Osteocyte (in vitro differentiated cells): ENCODE results near the gene ABCG4. TPM values are rescaled to one million over a fixed set of nuclear protein-coding genes. Genes with fewer than 3 reads are reported as not detected.

Experiments used
- DNase-seq: peaks from one replicate; pipeline ENCODE4 v3.0.0; 2021; ENCODE audit warnings: mixed read lengths; ENCODE audit not compliant: unreplicated experiment; ENCODE audit errors: extremely low spot score
- H3K27ac Mint-ChIP-seq: one replicate; pipeline ENCODE4 v1.8.0; 2021; ENCODE audit warnings: mild to moderate bottlenecking, mixed read lengths; ENCODE audit not compliant: unreplicated experiment
- H3K27me3 Mint-ChIP-seq: one replicate; pipeline ENCODE4 v1.8.0; 2021; ENCODE audit warnings: mixed read lengths; ENCODE audit not compliant: unreplicated experiment
- H3K36me3 Mint-ChIP-seq: one replicate; pipeline ENCODE4 v1.8.0; 2021; ENCODE audit warnings: mixed read lengths; ENCODE audit not compliant: unreplicated experiment
- H3K4me1 Mint-ChIP-seq: one replicate; pipeline ENCODE4 v1.8.0; 2021; ENCODE audit warnings: mixed read lengths; ENCODE audit not compliant: unreplicated experiment
- H3K4me3 Mint-ChIP-seq: one replicate; pipeline ENCODE4 v1.8.0; 2021; ENCODE audit warnings: mild to moderate bottlenecking, moderate library complexity, mixed read lengths; ENCODE audit not compliant: unreplicated experiment
- H3K9me3 Mint-ChIP-seq: one replicate; pipeline ENCODE4 v1.8.0; 2021; ENCODE audit warnings: mixed read lengths; ENCODE audit not compliant: unreplicated experiment
- CTCF ChIP-seq: fragments of 200-600 bp; sonication (generic); IDR thresholded peaks from 2 replicates; pipeline ENCODE4 v1.5.0; 2021; ENCODE audit warnings: antibody characterized with exemption, mild to moderate bottlenecking, moderate library complexity
- total RNA-seq: library from RNA; stranded (reverse); gene quantifications from 2 replicates; pipeline ENCODE4 v1.2.1, GENCODE V29; 2021

The ABCG4 gene
- total RNA-seq, 1 donor from 2014 or later: 0.75 TPM

GRCh38 chr11:119112314-119113020 lies 36.4 kb upstream of the ABCG4 start:
- Mint-ChIP-seq H3K27ac (no peak overlapping the region), H3K4me1 (peaks cover 20% of the 10 kb centered on the region), H3K4me3 (no peak overlapping the region), H3K27me3 (no peaks in the 10 kb centered on the region), H3K9me3 (no peaks in the 10 kb centered on the region), H3K36me3 (peaks cover 35% of the 10 kb centered on the region)
- no peak for DNase-seq
- no peak for TF ChIP-seq CTCF

DNA sequence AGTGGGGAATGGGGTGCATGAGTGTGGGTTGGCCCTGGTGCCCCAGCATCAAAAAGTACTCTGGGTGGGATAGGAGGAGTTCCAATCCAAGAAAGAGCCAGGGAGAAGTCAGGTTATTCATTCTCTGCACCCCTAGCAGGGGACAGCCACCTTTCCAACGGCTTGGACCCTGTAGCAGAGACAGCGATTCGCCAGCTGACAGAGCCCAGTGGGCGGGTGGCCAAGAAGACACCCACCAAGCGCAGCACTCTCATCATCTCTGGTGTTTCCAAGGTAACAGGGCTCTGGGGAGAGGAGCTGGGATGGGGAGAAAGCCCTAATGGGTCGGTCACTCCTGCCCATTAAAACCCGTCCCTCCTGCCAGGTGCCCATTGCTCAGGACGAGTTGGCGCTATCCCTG lies 35.1 kb upstream of the ABCG4 start:
- no peak overlapping the region for H3K4me3 Mint-ChIP-seq
- no peaks in the 10 kb centered on the region for H3K9me3 Mint-ChIP-seq
- TF ChIP-seq CTCF: no peak
- no peak overlapping the region for H3K27ac Mint-ChIP-seq
- no peak for DNase-seq
- peaks cover 13% of the 10 kb centered on the region for H3K4me1 Mint-ChIP-seq
- no peaks in the 10 kb centered on the region for H3K27me3 Mint-ChIP-seq
- H3K36me3 Mint-ChIP-seq: peaks cover 35% of the 10 kb centered on the region

DNA sequence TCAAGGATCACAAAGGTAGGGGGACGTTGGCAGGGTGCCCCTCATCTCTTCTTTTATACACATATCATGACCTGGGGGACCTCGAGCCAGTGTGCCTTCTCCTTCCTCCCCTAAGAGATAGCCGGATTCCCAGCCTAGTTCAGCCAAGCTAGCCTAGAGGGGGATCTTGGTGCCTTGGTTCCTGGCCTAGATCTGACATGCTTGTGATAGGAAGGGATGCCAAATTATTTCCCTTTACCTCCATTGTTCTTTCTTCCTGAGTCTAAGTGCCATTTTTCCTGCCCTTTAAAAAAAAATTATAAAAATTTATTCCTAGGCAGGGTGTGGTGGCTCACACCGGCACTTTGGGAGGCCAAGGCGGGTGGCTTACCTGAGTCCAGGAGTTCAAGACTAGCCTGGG lies 34.5 kb upstream of the ABCG4 start:
- no peaks in the 10 kb centered on the region for H3K27me3 Mint-ChIP-seq
- H3K4me1 Mint-ChIP-seq: peaks cover 7% of the 10 kb centered on the region
- TF ChIP-seq CTCF: no peak
- H3K4me3 Mint-ChIP-seq: no peak overlapping the region
- H3K36me3 Mint-ChIP-seq: peaks cover 35% of the 10 kb centered on the region
- DNase-seq: no peak
- no peaks in the 10 kb centered on the region for H3K9me3 Mint-ChIP-seq
- H3K27ac Mint-ChIP-seq: no peak overlapping the region

DNA sequence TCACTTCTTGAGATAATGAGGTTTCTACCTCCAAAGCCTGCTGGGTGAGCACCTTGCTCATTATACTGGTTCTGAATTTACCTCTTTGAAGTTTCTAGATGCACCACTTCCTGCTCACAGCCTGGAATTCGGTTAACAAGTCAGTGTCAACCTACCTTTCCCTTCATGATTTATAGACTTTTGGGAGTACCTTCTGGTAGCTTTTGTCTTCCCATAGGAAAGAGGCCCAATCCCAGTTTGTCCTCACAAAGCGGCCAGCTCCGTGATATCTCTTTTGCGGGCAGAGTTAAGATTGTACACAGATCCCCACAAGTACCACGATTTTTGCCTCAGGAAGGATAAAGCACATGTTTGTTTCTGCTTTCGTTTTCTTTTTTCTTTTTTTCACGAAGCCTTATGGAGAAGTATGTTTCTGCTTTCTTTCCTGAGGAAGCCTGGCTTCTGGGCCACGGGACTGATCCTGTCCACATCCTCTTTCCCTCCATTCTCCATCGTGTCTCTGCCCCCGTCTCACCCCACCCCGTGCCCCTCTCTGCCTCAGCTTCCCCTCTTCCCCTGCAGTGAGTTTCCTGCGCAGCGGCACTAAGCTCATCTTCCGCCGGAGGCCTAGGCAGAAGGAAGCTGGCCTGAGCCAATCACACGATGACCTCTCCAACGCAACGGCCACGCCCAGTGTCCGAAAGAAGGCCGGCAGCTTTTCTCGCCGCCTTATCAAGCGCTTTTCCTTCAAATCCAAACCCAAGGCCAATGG lies 33.2 kb upstream of the ABCG4 start:
- Mint-ChIP-seq H3K36me3 (peaks cover 32% of the 10 kb centered on the region), H3K4me3 (no peak overlapping the region), H3K9me3 (no peaks in the 10 kb centered on the region), H3K27ac (no peak overlapping the region), H3K27me3 (no peaks in the 10 kb centered on the region), H3K4me1 (peaks cover 8% of the 10 kb centered on the region)
- DNase-seq: no peak
- no peak for TF ChIP-seq CTCF

DNA sequence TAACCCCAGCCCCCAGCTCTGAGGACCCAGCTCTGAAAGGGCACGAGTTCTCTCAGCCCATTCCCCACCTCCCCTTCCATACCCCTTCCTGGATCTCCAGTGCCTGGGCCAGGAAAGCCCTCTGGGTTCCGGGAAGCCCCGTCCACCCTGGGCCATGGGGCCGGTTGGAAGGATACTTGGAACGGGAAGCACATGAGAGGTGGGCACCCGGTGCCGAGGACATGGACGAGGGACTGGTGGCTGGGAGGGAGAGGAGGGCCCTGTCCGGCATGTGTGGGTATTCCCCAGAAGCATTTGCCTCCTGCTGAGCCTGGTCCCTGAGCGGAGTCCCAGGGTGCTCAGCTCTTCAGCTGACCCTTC lies 32.6 kb upstream of the ABCG4 start:
- peaks cover 32% of the 10 kb centered on the region for H3K36me3 Mint-ChIP-seq
- DNase-seq: no peak
- H3K4me1 Mint-ChIP-seq: peaks cover 13% of the 10 kb centered on the region
- no peak overlapping the region for H3K4me3 Mint-ChIP-seq
- no peak overlapping the region for H3K27ac Mint-ChIP-seq
- H3K27me3 Mint-ChIP-seq: no peaks in the 10 kb centered on the region
- no peak for TF ChIP-seq CTCF
- H3K9me3 Mint-ChIP-seq: no peaks in the 10 kb centered on the region
